T-helper 2 cell (primary cell): ENCODE measurements around the gene AQP11.
"Not testable (repeated sequence)": the region's sequence is repeated elsewhere in the genome, so short reads cannot be mapped to it uniquely, and the experiment has no call there.

Experiments used
- DNase-seq, 5 experiments: peaks; one replicate each; pipeline versions ENCODE4 v3.0.0 to v3.0.0-alpha.2; 2012 to 2022

AQP11 gene

DNA sequence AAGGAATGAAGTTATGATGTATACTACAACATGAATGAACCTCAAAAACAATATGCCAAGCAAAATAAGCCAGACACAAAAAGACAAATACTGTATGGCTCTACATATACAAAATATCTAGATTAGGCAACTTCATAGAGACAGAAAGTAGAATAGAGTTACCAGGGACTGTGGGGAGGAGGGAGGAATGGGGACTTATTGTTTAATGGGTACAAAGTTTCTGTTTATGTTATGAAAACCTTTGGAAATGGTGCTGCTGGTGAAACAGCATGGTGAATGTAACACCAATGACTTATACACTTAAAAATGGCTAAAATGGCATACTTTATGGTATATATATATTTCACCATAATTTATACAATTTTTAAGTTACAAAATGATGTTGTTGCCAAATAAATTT is 4.1 kb downstream of the AQP11 start:
- no peak for DNase-seq

- DNase-seq: no peak
Observed at GRCh38 chr11:77596626-77597025, 6.9 kb downstream of the AQP11 start.

GRCh38 chr11:77598195-77598594 is 8.4 kb downstream of the AQP11 start:
- no peak for DNase-seq

DNA sequence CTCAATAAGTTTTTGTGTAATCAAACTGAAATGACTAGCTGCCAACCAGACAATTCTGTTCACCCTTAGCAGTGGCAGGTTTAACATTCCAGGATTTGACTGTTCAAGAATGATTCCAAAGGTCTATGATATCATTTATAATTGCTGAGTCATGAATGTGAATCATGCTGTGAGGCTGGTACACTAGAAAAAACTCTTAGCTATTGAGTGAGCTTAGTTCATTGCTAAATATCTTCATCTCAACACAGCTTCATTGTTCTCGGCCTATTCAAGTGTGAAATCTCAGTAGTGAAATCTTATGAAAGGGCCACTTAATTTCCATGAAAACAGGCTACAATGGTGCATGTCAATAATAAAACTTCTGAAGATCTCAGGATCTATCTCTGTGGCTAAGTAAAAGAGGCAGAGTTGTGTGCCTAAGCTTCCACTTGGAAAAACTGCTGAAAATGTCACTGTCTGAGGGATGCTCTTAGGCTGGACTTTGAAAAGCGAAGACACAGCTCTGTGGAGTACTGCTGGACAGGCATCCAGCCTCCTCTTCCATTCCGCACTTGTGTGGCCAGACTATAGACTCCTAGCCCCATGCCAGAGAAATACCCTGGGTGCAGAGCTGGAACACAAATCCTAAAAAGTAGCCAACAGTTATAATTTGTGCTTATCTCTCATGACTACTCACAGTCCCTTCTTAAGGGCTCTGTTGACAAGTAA is 12.8 kb downstream of the AQP11 start:
- DNase-seq: no peak

DNA sequence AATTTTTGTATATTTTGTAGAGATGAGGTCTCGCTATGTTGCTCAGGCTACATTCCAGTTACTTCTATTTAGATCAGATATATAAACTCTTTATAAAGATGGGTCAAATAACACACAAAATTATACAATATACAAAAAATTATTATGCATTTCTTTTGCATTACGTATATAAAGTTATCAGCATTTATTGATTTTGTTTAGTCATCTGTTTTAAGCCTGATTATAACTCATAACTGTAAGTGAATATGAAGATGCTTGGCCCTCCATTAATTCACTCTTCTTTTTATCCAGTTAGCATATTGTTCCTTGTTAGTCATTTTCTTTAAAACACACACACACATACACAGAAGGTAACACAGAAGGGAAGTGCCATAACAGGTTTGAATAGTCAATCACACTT is 14.5 kb downstream of the AQP11 start:
- DNase-seq: no peak

DNA sequence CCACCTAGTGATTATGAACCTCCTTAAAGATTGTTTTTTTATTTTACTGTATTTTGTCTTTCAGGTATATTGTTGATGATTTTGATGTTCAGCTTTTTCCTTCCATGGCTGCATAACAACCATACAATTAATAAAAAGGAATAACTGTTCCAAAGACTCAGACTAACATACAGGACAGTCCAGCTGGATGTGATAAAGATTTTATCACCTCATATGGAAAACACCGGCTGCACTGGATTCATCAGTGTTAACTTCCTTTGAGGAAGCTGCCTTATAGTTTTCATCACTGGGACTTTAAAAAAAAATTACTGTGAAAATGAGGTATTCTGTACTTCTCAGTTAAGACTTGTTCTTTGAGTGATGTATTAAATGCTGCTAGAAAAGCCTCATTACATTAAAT is 19.5 kb downstream of the AQP11 start:
- DNase-seq: no peak

- DNase-seq: no peak
Observed at GRCh38 chr11:77611921-77612320, 22.2 kb downstream of the AQP11 start.

GRCh38 chr11:77617892-77618291 is 28.1 kb downstream of the AQP11 start:
- DNase-seq: no peak

DNA sequence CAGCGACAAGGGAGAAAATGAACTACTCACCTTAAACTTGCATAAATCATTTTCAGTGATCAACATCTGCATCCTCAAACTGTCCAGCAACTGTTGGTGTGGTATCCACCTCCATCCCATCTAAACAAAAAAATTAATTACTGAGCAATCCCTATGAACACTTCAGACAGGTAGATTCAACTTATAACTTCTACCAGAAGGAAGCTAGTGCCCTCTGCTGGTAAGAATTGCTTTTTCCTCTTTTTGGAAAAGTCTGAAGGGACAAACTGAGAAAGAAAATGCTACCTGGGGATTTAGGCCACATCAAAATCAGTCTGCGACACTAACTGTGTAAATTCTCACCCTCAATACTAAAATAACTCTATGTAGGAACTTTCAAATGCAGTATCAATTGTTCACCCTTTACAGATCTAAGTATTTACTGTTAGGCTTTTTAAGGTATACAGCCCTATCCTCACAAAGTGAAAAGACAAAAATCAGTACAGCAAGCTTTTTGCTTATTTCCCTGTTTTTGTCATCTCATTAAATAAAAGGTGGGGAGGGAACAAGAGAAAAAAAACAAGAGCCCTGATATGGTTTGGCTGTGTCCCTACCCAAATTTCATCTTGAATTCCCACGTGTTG is 29.9 kb downstream of the AQP11 start:
- peak in 1 of 5 experiments; percentile 38 for DNase-seq

- no peak for DNase-seq
Observed at GRCh38 chr11:77630157-77630710, 40.5 kb downstream of the AQP11 start.

- not testable (repeated sequence) for DNase-seq
Observed at GRCh38 chr11:77633926-77634325, 44.2 kb downstream of the AQP11 start.

DNA sequence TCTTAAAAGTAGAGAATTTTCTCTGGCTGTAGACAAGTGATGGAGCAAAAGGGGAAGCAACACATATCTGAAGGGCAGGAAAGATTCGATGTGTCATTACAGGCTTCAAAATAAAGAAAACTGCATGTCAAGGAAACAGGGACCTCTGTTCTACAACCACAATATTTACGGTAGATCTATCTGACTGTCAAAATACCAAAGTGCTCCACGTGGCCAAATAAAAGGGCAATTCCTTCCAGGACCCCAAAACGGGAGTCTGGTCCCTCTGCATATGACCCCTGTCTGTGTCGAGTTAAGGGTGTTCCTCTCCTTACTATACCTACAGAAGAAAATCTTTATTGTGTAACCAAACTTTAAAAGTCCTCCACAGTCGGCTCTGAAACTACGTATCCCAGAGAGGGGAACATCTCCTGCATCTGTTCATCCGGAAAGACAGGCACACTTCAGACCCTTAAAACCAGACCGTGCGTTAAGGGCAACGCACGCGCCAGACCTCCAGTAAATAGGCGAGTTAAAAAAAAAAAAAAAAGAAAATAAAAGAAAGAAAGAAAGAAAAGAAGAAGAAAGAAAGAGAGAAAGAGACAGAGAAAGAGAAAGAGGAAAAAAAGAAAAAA is 47.1 kb downstream of the AQP11 start:
- DNase-seq: no peak

DNA sequence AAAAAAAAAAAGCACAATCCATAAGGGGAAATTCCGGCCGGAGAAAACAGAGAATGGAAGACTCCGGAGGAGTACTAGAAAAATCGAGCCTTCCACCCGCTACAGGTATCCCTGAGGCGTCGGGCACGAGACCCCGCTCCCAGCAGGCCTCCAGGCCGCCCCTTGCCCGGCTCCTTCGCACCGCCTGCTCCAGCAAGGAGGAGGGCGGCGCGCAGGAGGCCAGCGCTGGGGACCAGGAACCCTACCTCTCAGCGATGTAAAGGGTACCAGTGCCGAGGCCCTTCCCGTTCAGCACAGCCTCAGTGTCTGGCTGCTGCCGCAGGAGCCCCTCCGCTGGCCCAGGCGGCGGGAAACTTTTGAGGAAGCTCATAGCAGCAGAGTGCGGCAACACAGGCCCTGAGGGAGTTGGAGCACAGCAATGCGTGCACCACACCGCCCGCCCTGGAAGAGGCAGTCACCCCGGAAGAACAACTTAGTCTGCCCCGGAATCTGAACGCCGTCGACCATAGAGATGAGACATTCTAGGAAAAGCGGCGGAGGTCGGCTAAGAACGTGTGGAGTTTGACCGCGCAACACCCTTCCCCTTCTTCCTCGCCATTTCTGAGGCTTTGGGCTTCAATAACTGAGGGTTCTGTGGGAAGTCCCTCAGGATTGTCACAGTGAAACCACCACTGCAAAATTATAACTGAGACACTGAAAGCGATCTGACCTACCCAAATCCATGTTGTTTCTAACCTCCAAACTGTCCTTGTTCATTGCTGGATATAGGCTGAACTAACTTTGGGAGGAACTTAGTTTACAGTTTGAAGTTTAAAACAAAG is 47.8 kb downstream of the AQP11 start, which contains the start of gene CLNS1A:
Gene CLNS1A, minus strand, starts transcription at position 450 of the 821 bp plus-strand sequence. Its CDS starts 80 bp downstream, at position 370.
- DNase-seq: peak; percentile 49 to 91 (median 62)

DNA sequence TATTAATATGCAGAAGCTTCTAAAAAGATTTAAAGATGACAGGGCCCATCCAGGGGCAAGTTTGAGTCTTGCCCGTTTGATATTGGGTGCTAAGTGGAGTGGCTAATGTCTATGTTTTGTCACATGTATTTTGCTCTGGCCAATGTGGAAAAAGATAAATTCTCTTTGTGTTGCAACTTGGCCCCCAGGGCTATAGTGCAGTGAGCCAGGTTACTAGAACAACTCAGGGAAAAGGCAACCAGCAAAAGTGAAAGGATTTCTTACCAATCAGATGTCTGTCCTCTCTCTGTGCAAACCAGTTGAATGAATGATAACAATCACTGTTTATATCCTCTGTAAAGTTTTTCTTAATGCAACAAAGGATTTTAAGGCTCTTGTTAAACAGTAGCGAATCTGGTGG is 52.5 kb downstream of the AQP11 start:
- no peak for DNase-seq

DNA sequence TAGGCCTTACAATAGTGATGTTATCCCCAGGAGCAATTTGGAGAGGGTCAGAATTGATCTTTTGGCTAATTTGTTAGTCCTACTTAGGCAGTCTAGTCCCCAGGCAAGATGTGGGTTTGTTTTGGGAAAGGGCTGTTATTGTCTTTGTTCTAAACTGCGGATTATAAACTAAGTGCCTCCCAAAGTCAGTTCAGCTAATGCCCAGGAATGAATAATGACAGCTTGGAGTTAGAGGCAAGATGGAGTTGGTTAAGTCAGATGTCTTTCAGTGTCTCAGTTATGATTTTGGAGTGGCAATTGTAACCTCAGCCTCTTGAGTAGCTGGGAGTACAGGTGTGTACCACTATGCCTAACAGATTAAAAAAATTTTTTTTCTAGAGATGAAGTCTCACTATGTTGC is 55.1 kb downstream of the AQP11 start:
- no peak for DNase-seq

DNA sequence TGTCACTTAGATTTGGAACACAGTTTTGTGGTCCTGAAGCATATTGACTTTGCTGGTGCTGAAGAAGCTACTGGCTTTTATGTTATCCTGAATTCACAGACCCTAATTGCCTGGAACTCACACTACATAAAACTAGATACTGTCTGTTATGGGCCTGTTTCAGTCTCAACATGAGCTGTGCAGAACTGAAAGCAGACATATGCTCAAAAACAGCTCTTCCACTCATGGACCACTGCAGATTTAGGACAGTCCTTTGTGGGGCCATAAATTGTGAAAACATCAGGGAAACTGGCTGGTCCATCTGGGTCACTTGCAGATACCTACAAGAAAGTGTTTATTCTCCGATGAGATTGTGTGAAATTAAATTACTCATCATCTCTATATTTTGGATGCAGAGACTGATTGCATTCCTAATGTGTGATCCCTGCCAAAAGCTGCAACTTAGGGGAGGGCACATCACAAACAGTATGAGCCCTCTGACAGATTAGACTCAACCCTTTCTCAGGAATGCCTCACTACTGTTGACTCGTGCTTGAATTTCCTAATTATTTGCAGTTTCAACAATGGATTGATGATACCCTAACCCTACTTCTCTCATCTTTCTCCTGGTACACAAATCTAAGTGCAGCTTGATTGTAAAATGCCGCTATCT is 58.0 kb downstream of the AQP11 start:
- no peak for DNase-seq

GRCh38 chr11:77650123-77650522 is 60.4 kb downstream of the AQP11 start:
- no peak for DNase-seq

DNA sequence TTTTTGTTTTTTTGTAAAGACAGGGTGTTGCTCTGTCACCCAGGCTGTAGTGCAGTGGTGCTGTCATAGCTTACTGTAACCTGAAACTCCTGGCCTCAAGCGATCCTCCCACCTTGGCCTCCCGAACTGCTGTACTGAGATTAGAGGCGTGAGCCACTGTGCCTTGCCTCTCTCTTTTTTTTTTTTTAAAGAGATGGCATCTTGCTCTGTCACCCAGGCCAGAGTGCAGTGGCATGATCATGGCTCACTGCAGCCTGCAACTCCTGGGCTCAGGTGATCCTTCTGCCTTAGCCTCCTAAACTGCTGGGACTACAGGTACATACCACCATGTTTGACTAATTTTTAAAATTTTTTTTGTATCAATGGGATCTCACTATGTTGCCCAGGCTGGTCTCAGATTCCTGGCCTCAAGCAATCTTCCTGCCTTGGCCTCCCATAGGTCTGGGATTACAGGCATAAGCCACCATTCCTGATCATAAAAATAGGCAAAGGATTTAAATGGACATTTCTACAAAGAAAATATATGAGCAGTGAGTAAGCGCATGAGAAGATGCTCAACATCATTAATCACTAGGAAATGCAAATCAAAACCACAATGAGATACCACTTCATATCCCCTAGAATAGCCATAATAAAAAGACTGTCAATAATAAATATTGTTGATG is 65.1 kb downstream of the AQP11 start:
- DNase-seq: no peak

DNA sequence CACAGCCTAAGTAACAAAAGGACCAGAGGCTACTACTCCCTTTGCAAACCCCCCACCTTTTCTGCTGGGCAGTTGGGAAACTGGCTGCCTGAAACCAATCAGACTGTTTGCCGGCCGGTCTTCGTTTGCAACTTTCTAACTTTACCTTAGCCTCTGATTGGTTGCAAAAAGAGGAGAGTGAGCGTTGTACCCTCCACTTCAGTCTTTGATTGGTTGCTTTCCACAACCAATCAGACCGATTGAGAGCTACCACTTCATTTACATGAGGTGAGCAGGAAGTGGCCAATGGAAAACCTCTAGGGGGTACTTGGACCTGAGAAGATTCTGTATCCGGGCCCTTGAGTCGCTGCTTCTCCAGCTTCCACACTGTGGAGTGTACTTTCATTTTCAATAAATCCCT is 66.6 kb downstream of the AQP11 start:
- no peak for DNase-seq

- DNase-seq: no peak
Observed at GRCh38 chr11:77658213-77659013, 68.7 kb downstream of the AQP11 start.
